HCT116 (cell line): Measurements from ENCODE around the gene WBP2NL. TPM values are rescaled to one million over a fixed set of nuclear protein-coding genes. Genes with fewer than 3 reads are reported as not detected.

Source experiments
- ATAC-seq: fragments of 200-7000 bp; cut with Tn5 transposase; 2 replicates; pipeline ENCODE4 v1.9.1; 2020; ENCODE audit warnings: mild to moderate bottlenecking, moderate library complexity
- BruUV-seq: library from RNA; stranded (reverse); fragments of 400-500 nt; replicated peaks from 2 replicates; lab custom pipeline; 2021; lab: Mats Ljungman, UMichigan
- CTCF ChIA-PET: fragments of 300-600 bp; sonication (Branson Sonifier 250); formaldehyde crosslinking; loops from one replicate; lab custom pipeline; 2021; ENCODE audit warnings: antibody characterized with exemption; lab: Charles Lee
- POLR2A ChIA-PET: fragments of 300-600, 350-600 bp; sonication (Branson Sonifier 250); formaldehyde crosslinking; loops from one replicate; lab custom pipeline; 2021; ENCODE audit warnings: antibody characterized with exemption; lab: Charles Lee
- RAD21 ChIA-PET, 2 experiments: fragments of 300-600 bp; sonication (Branson Sonifier 250); formaldehyde crosslinking; loops; one replicate each; lab custom pipeline; 2023; ENCODE audit warnings: low total read pairs in 2 of 2; ENCODE audit not compliant: uncharacterized antibody in 2 of 2, unreplicated experiment in 2 of 2, low non-redundant PET in 1 of 2; lab: Charles Lee
- DNase-seq: peaks from one replicate; pipeline ENCODE4 v3.0.0-alpha.2; 2010; ENCODE audit warnings: low read depth, low spot score
- H2AFZ ChIP-seq: fragments of 200-600 bp; shearing (Covaris generic), sonication (generic); 2 replicates; pipeline ENCODE4 v1.6.1; 2017; ENCODE audit warnings: low read depth, mixed run types, mixed read lengths, antibody characterized with exemption, low read length; ENCODE audit not compliant: poor library complexity, severe bottlenecking
- H3K27ac ChIP-seq: 2 replicates; pipeline ENCODE4 v1.5.1; 2012; ENCODE audit warnings: low read depth, low read length
- H3K27me3 ChIP-seq: fragments of 200-600 bp; sonication (generic); 2 replicates; pipeline ENCODE4 v1.6.1; 2016; ENCODE audit warnings: mixed run types, low read length, mixed read lengths; ENCODE audit not compliant: insufficient read depth
- H3K36me3 ChIP-seq, 2 experiments: fragments of 200-500 bp in 1 of 2; fragments of 200-600 bp in 1 of 2; sonication (Bioruptor generic) in 1 of 2; sonication (generic) in 1 of 2; 2 replicates each; pipeline versions ENCODE4 v1.5.1 to v1.6.1; 2014 to 2016; ENCODE audit warnings: low read length in 2 of 2, inconsistent platforms in 1 of 2, mixed read lengths in 1 of 2, mixed run types in 1 of 2; ENCODE audit not compliant: insufficient read depth in 2 of 2, control insufficient read depth in 1 of 2
- H3K4me1 ChIP-seq, 2 experiments: fragments of 200-600 bp in 1 of 2; sonication (generic) in 1 of 2; 2 replicates each; pipeline versions ENCODE4 v1.5.1 to v1.6.1; 2012 to 2017; ENCODE audit warnings: low read length in 2 of 2, inconsistent platforms in 1 of 2, mild to moderate bottlenecking in 1 of 2, mixed read lengths in 1 of 2, mixed run types in 1 of 2, moderate library complexity in 1 of 2; ENCODE audit not compliant: insufficient read depth in 2 of 2, control insufficient read depth in 1 of 2
- H3K4me2 ChIP-seq: fragments of 200-600 bp; sonication (generic); 2 replicates; pipeline ENCODE4 v1.6.1; 2017; ENCODE audit warnings: mixed run types, low read length, mixed read lengths
- H3K4me3 ChIP-seq, 2 experiments: fragments of 200-600 bp in 1 of 2; sonication (generic) in 1 of 2; replicated peaks in 1 of 2; 2 replicates each; pipeline ENCODE4 v1.5.1; 2011 to 2016; ENCODE audit warnings: low read length in 2 of 2, control low read depth in 1 of 2, low read depth in 1 of 2, mild to moderate bottlenecking in 1 of 2, mixed read lengths in 1 of 2, mixed run types in 1 of 2
- H3K79me2 ChIP-seq: fragments of 200-600 bp; sonication (generic); 2 replicates; pipeline ENCODE4 v1.6.1; 2017; ENCODE audit warnings: mild to moderate bottlenecking, mixed run types, low read length, moderate library complexity, mixed read lengths; ENCODE audit not compliant: insufficient read depth
- H3K9ac ChIP-seq: fragments of 200-600 bp; sonication (generic); 2 replicates; pipeline ENCODE4 v1.6.1; 2016; ENCODE audit warnings: low read length, mixed read lengths
- H3K9me2 ChIP-seq: fragments of 200-600 bp; sonication (generic), shearing (Covaris generic); 2 replicates; pipeline ENCODE4 v1.6.1; 2017; ENCODE audit warnings: mixed run types, mild to moderate bottlenecking, moderate library complexity; ENCODE audit not compliant: insufficient read depth
- H3K9me3 ChIP-seq, 2 experiments: fragments of 200-500 bp in 1 of 2; fragments of 200-600 bp in 1 of 2; sonication (Bioruptor generic) in 1 of 2; sonication (generic) in 1 of 2; 2 replicates each; pipeline ENCODE4 v1.6.1; 2014 to 2017; ENCODE audit warnings: low read length in 2 of 2, mixed read lengths in 2 of 2, inconsistent platforms in 1 of 2, low read depth in 1 of 2, mild to moderate bottlenecking in 1 of 2, mixed run types in 1 of 2, moderate library complexity in 1 of 2; ENCODE audit not compliant: control insufficient read depth in 1 of 2, insufficient read depth in 1 of 2
- H4K20me1 ChIP-seq: fragments of 200-600 bp; sonication (generic), shearing (Covaris generic); 2 replicates; pipeline ENCODE4 v1.6.1; 2017; ENCODE audit warnings: mixed run types, mild to moderate bottlenecking, moderate library complexity; ENCODE audit not compliant: insufficient read depth
- ELF1 ChIP-seq: IDR thresholded peaks from 2 replicates; pipeline ENCODE4 v1.6.1; 2012; ENCODE audit warnings: low read depth, borderline replicate concordance
- EZH2 ChIP-seq: fragments of 200-600 bp; sonication (generic); IDR thresholded peaks from 2 replicates; pipeline ENCODE4 v1.6.1; 2017; ENCODE audit warnings: antibody characterized with exemption, mixed run types
- EZH2phosphoT487 ChIP-seq: fragments of 200-600 bp; IDR thresholded peaks from 2 replicates; pipeline ENCODE4 v1.6.1; 2018; ENCODE audit warnings: antibody characterized with exemption, borderline replicate concordance
- FOSL1 ChIP-seq: IDR thresholded peaks from 2 replicates; pipeline ENCODE4 v1.6.1; 2012; ENCODE audit warnings: low read depth
- JUND ChIP-seq: IDR thresholded peaks from 2 replicates; pipeline ENCODE4 v1.6.1; 2012
- POLR2AphosphoS5 ChIP-seq: IDR thresholded peaks from 2 replicates; pipeline ENCODE4 v1.6.1; 2011; ENCODE audit warnings: mild to moderate bottlenecking, low read depth, low read length, moderate library complexity
- RAD21 ChIP-seq: IDR thresholded peaks from 2 replicates; pipeline ENCODE4 v1.6.1; 2012; ENCODE audit warnings: low read depth, mild to moderate bottlenecking
- SP1 ChIP-seq: IDR thresholded peaks from 2 replicates; pipeline ENCODE4 v1.6.1; 2012; ENCODE audit warnings: low read depth
- SRF ChIP-seq: IDR thresholded peaks from 2 replicates; pipeline ENCODE4 v1.6.1; 2012; ENCODE audit warnings: low read depth
- YY1 ChIP-seq: IDR thresholded peaks from 2 replicates; pipeline ENCODE4 v1.6.1; 2011; ENCODE audit warnings: low read length, low read depth, moderate library complexity, mild to moderate bottlenecking; ENCODE audit not compliant: insufficient replicate concordance; ENCODE audit errors: extremely low read depth
- intact Hi-C: fragments of 100-400 bp; cut with micrococcal nuclease; formaldehyde crosslinking; loops from 2 replicates; pipeline ENCODE4 v1.10.0; 2022
- total RNA-seq: library from RNA; stranded (reverse); gene quantifications from one replicate; pipeline ENCODE4 v1.2.1, GENCODE V29; 2021; ENCODE audit not compliant: unreplicated experiment
- TF ChIP-seq, protein P1 (sequence below): IDR thresholded peaks from 2 replicates; pipeline ENCODE4 v1.6.1; 2012
- TF ChIP-seq, protein P2 (sequence below): IDR thresholded peaks from 2 replicates; pipeline ENCODE4 v1.6.1; 2012; ENCODE audit warnings: low read depth
- TF ChIP-seq, protein P3 (sequence below), 3 experiments: fragments of 200-600 bp in 1 of 3; sonication (generic) in 1 of 3; IDR thresholded peaks in 2 of 3; conservative IDR thresholded peaks in 1 of 3; 2 replicates each; pipeline ENCODE4 v1.5.1; 2012 to 2017; ENCODE audit warnings: low read depth in 2 of 3, low read length in 2 of 3, antibody characterized with exemption in 1 of 3, borderline replicate concordance in 1 of 3, control low read depth in 1 of 3, mild to moderate bottlenecking in 1 of 3, mixed read lengths in 1 of 3, mixed run types in 1 of 3, moderate library complexity in 1 of 3; ENCODE audit not compliant: insufficient read depth in 1 of 3
- TF ChIP-seq, protein P4 (sequence below): IDR thresholded peaks from 2 replicates; pipeline ENCODE4 v1.6.1; 2011; ENCODE audit warnings: mild to moderate bottlenecking, low read length, moderate library complexity; ENCODE audit not compliant: insufficient replicate concordance; ENCODE audit errors: extremely low read depth
- TF ChIP-seq, protein P5 (sequence below): IDR thresholded peaks from 2 replicates; pipeline ENCODE4 v1.6.1; 2012

The WBP2NL gene
- total RNA-seq, 1 experiment from 2014 or later = not detected

DNA sequence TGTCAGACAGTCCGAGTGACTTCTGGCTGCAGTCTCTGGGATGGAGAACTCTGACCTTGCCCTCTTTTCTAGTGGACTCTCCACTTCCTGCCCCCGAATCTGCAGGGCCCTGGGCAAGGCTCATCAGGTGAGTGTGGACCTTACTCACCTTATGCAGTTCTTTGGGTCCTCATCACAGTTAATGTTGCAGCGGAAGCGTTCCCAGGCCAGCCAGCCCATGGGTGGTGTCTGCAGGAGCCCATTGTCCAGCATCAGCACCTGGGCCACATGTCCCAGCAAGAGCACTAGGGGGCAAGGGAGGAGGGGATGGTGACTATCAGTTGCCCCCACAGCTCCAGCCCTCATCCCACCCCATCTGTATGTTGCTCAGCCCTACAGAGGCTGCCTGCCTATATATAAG lies 69.7 kb downstream of the WBP2NL start:
- no peak for ATAC-seq
- BruUV-seq = no TSS peak
- RAD21 ChIA-PET = no interaction called here

More for the DNA sequence above, 69.7 kb downstream of the WBP2NL start:
- intact Hi-C loops = no loop called here
- Histone ChIP-seq H3K27ac (no peak overlapping the region), H3K4me2 (no peak overlapping the region), H3K4me3 (no peak overlapping the region), H3K9ac (no peak overlapping the region), H3K27me3 (no peaks in the 10 kb centered on the region), H3K9me3 (no peaks in the 10 kb centered on the region), H3K36me3 (peaks cover 3 to 4% of the 10 kb centered on the region in 2 experiments; a peak in 3 of 4 replicates), H3K79me2 (no peaks in the 10 kb centered on the region), H3K9me2 (no peaks in the 10 kb centered on the region), H2AFZ (no peak overlapping the region), H3K4me1 (peaks cover 12 to 20% of the 10 kb centered on the region in 2 experiments), H4K20me1 (no peaks in the 10 kb centered on the region)
- no peak for DNase-seq
- POLR2A ChIA-PET = no interaction called here
- CTCF ChIA-PET = no interaction called here
- TF ChIP-seq, protein P1, sequence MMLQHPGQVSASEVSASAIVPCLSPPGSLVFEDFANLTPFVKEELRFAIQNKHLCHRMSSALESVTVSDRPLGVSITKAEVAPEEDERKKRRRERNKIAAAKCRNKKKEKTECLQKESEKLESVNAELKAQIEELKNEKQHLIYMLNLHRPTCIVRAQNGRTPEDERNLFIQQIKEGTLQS = no peak
- TF ChIP-seq ELF1 = no peak
- TF ChIP-seq, protein P2, sequence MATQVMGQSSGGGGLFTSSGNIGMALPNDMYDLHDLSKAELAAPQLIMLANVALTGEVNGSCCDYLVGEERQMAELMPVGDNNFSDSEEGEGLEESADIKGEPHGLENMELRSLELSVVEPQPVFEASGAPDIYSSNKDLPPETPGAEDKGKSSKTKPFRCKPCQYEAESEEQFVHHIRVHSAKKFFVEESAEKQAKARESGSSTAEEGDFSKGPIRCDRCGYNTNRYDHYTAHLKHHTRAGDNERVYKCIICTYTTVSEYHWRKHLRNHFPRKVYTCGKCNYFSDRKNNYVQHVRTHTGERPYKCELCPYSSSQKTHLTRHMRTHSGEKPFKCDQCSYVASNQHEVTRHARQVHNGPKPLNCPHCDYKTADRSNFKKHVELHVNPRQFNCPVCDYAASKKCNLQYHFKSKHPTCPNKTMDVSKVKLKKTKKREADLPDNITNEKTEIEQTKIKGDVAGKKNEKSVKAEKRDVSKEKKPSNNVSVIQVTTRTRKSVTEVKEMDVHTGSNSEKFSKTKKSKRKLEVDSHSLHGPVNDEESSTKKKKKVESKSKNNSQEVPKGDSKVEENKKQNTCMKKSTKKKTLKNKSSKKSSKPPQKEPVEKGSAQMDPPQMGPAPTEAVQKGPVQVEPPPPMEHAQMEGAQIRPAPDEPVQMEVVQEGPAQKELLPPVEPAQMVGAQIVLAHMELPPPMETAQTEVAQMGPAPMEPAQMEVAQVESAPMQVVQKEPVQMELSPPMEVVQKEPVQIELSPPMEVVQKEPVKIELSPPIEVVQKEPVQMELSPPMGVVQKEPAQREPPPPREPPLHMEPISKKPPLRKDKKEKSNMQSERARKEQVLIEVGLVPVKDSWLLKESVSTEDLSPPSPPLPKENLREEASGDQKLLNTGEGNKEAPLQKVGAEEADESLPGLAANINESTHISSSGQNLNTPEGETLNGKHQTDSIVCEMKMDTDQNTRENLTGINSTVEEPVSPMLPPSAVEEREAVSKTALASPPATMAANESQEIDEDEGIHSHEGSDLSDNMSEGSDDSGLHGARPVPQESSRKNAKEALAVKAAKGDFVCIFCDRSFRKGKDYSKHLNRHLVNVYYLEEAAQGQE = no peak
- no peak for TF ChIP-seq YY1
- TF ChIP-seq SP1 = no peak
- TF ChIP-seq EZH2 = no peak
- TF ChIP-seq FOSL1 = no peak
- TF ChIP-seq, protein P3, sequence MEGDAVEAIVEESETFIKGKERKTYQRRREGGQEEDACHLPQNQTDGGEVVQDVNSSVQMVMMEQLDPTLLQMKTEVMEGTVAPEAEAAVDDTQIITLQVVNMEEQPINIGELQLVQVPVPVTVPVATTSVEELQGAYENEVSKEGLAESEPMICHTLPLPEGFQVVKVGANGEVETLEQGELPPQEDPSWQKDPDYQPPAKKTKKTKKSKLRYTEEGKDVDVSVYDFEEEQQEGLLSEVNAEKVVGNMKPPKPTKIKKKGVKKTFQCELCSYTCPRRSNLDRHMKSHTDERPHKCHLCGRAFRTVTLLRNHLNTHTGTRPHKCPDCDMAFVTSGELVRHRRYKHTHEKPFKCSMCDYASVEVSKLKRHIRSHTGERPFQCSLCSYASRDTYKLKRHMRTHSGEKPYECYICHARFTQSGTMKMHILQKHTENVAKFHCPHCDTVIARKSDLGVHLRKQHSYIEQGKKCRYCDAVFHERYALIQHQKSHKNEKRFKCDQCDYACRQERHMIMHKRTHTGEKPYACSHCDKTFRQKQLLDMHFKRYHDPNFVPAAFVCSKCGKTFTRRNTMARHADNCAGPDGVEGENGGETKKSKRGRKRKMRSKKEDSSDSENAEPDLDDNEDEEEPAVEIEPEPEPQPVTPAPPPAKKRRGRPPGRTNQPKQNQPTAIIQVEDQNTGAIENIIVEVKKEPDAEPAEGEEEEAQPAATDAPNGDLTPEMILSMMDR (IDR thresholded peaks at IDR 0.05 in 2 of 3, conservative IDR thresholded peaks at IDR 0.05 in 1 of 3; ENCODE audit: borderline replicate concordance in 1 of 3, insufficient read depth in 1 of 3, low read depth in 2 of 3, low read length in 2 of 3) = no peak
- TF ChIP-seq, protein P4, sequence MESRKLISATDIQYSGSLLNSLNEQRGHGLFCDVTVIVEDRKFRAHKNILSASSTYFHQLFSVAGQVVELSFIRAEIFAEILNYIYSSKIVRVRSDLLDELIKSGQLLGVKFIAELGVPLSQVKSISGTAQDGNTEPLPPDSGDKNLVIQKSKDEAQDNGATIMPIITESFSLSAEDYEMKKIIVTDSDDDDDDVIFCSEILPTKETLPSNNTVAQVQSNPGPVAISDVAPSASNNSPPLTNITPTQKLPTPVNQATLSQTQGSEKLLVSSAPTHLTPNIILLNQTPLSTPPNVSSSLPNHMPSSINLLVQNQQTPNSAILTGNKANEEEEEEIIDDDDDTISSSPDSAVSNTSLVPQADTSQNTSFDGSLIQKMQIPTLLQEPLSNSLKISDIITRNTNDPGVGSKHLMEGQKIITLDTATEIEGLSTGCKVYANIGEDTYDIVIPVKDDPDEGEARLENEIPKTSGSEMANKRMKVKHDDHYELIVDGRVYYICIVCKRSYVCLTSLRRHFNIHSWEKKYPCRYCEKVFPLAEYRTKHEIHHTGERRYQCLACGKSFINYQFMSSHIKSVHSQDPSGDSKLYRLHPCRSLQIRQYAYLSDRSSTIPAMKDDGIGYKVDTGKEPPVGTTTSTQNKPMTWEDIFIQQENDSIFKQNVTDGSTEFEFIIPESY = no peak
- TF ChIP-seq, protein P5, sequence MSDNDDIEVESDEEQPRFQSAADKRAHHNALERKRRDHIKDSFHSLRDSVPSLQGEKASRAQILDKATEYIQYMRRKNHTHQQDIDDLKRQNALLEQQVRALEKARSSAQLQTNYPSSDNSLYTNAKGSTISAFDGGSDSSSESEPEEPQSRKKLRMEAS = no peak
- no peak for TF ChIP-seq SRF
- no peak for TF ChIP-seq EZH2phosphoT487
- TF ChIP-seq RAD21 = no peak
- TF ChIP-seq POLR2AphosphoS5 = no peak
- no peak for TF ChIP-seq JUND
